Heart left ventricle (tissue), 13 donors: ENCODE data around the gene KRTAP5-5.

Experiments used
- CTCF ChIP-seq, 12 donors: fragments of 200-600 bp; sonication (generic) in 4 of 12; IDR thresholded peaks; one replicate each; pipeline versions ENCODE4 v1.5.0 to v1.8.0; 2018 to 2022; ENCODE audit warnings: antibody characterized with exemption in 12 of 12, mild to moderate bottlenecking in 5 of 12
- POLR2A ChIP-seq, 2 donors: fragments of 450-650 bp; IDR thresholded peaks; one replicate each; pipeline ENCODE4 v1.6.1; 2017; ENCODE audit warnings: antibody characterized with exemption in 2 of 2, mild to moderate bottlenecking in 2 of 2, moderate library complexity in 2 of 2
- donor health status: ischemic (EF 13 %, LVEDD 7.1; RV severe dilation, severe dysfunction).
- donor health status: DM: no; HTN: yes; CAD: no.
- donor health status: DM: no; HTN: no; CAD: no.
- donor health status: ischemic (EF 25% LVEDD 6.9; RV normal size, moderate dysfunction).
- donor health status: ischemic (EF 25% LVEDD 5.7; RV mildly dilated, moderate dysfunction).
- donor health status: ischemic (EF 35%, LVEDD 5.7; RV mildly dilated, moderate dysfunction).
- donor health status: nonischemic (EF 11% LVEDD 7.7; RV severe dilation, severe dysfunction).
- donor health status: DM: yes; HTN: yes; CAD: no.
- donor health status: PGD.
- donor health status: ischemic (EF 29% LVEDD 5.4; RV normal size, mild dysfunction).
- donor health status: nonischemic (EF 23%, LVEDD 6.1; RV moderate dilation, normal function).

- TF ChIP-seq CTCF (IDR thresholded peaks at IDR 0.05) (no peak), POLR2A (IDR thresholded peaks at IDR 0.05) (no peak)
Measured at GRCh38 chr11:1652442-1652770, 22.8 kb downstream of the KRTAP5-5 start.
